Astrocyte (in vitro differentiated cells and primary cell): ENCODE data around the gene CNNM2. TPM values are rescaled to one million over a fixed set of nuclear protein-coding genes. Genes with fewer than 3 reads are reported as not detected.
"Not testable (repeated sequence)": the region's sequence is repeated elsewhere in the genome, so short reads cannot be mapped to it uniquely, and the experiment has no call there.

ENCODE experiments used
- DNase-seq: peaks from one replicate; pipeline ENCODE4 v3.0.0-alpha.2; 2010; ENCODE audit warnings: low read depth
- FAIRE-seq: peaks from 2 replicates; lab custom pipeline; 2011; peaks lifted over from hg19 to GRCh38; lab: Jason Lieb, UNC
- H2AFZ ChIP-seq: 2 replicates; pipeline ENCODE4 v1.6.0; 2012; ENCODE audit warnings: low read depth, low read length, inconsistent platforms
- H3K27ac ChIP-seq: 2 replicates; pipeline ENCODE4 v1.5.1; 2011; ENCODE audit warnings: low read depth, low read length, inconsistent platforms
- H3K27me3 ChIP-seq: 2 replicates; pipeline ENCODE4 v1.6.0; 2011; ENCODE audit warnings: low read length, inconsistent platforms; ENCODE audit not compliant: insufficient read depth
- H3K36me3 ChIP-seq: 2 replicates; pipeline ENCODE4 v1.5.1; 2011; ENCODE audit warnings: low read length, inconsistent platforms; ENCODE audit not compliant: insufficient read depth
- H3K4me1 ChIP-seq: 2 replicates; pipeline ENCODE4 v1.5.1; 2011; ENCODE audit warnings: low read length, inconsistent platforms; ENCODE audit not compliant: insufficient read depth
- H3K4me2 ChIP-seq: 2 replicates; pipeline ENCODE4 v1.6.0; 2012; ENCODE audit warnings: low read length, inconsistent platforms
- H3K4me3 ChIP-seq: 2 replicates; pipeline ENCODE4 v1.5.1; 2011; ENCODE audit warnings: low read depth, mild to moderate bottlenecking, low read length, inconsistent platforms; ENCODE audit not compliant: insufficient read depth
- H3K79me2 ChIP-seq: 2 replicates; pipeline ENCODE4 v1.6.0; 2012; ENCODE audit warnings: mild to moderate bottlenecking, low read length, inconsistent platforms; ENCODE audit not compliant: insufficient read depth
- H3K9ac ChIP-seq: 2 replicates; pipeline ENCODE4 v1.6.0; 2012; ENCODE audit warnings: mild to moderate bottlenecking, low read length, inconsistent platforms
- H3K9me3 ChIP-seq: 2 replicates; pipeline ENCODE4 v1.5.1; 2012; ENCODE audit warnings: low read depth, mild to moderate bottlenecking, low read length, inconsistent platforms; ENCODE audit not compliant: insufficient read depth
- H4K20me1 ChIP-seq: 2 replicates; pipeline ENCODE4 v1.6.0; 2012; ENCODE audit warnings: low read length, inconsistent platforms; ENCODE audit not compliant: insufficient read depth
- H3K27ac Mint-ChIP-seq: one replicate; pipeline ENCODE4 v1.8.0; 2021; ENCODE audit warnings: mild to moderate bottlenecking, mixed read lengths; ENCODE audit not compliant: unreplicated experiment
- H3K27me3 Mint-ChIP-seq: one replicate; pipeline ENCODE4 v1.8.0; 2021; ENCODE audit warnings: low read depth, mixed read lengths; ENCODE audit not compliant: unreplicated experiment
- H3K36me3 Mint-ChIP-seq: one replicate; pipeline ENCODE4 v1.8.0; 2021; ENCODE audit warnings: low read depth, mixed read lengths; ENCODE audit not compliant: unreplicated experiment
- H3K4me1 Mint-ChIP-seq: one replicate; pipeline ENCODE4 v1.8.0; 2021; ENCODE audit warnings: low read depth, mixed read lengths; ENCODE audit not compliant: unreplicated experiment
- H3K4me3 Mint-ChIP-seq: one replicate; pipeline ENCODE4 v1.8.0; 2021; ENCODE audit warnings: mild to moderate bottlenecking, moderate library complexity, mixed read lengths; ENCODE audit not compliant: unreplicated experiment
- H3K9me3 Mint-ChIP-seq: one replicate; pipeline ENCODE4 v1.8.0; 2021; ENCODE audit warnings: mild to moderate bottlenecking, mixed read lengths; ENCODE audit not compliant: unreplicated experiment
- EZH2 ChIP-seq: IDR thresholded peaks from 2 replicates; pipeline ENCODE4 v1.6.1; 2012; ENCODE audit warnings: mild to moderate bottlenecking, low read length, inconsistent platforms; ENCODE audit not compliant: insufficient read depth
- total RNA-seq: library from RNA; stranded (reverse); gene quantifications from 2 replicates; pipeline ENCODE4 v1.2.1, GENCODE V29; 2021
- TF ChIP-seq, protein P1 (sequence below): IDR thresholded peaks from 2 replicates; pipeline ENCODE4 v1.5.1; 2011; ENCODE audit warnings: low read depth, mild to moderate bottlenecking, inconsistent platforms, low read length, moderate library complexity; ENCODE audit not compliant: insufficient read depth

CNNM2 gene
- total RNA-seq, 1 donor from 2014 or later = 9.9 TPM

DNA sequence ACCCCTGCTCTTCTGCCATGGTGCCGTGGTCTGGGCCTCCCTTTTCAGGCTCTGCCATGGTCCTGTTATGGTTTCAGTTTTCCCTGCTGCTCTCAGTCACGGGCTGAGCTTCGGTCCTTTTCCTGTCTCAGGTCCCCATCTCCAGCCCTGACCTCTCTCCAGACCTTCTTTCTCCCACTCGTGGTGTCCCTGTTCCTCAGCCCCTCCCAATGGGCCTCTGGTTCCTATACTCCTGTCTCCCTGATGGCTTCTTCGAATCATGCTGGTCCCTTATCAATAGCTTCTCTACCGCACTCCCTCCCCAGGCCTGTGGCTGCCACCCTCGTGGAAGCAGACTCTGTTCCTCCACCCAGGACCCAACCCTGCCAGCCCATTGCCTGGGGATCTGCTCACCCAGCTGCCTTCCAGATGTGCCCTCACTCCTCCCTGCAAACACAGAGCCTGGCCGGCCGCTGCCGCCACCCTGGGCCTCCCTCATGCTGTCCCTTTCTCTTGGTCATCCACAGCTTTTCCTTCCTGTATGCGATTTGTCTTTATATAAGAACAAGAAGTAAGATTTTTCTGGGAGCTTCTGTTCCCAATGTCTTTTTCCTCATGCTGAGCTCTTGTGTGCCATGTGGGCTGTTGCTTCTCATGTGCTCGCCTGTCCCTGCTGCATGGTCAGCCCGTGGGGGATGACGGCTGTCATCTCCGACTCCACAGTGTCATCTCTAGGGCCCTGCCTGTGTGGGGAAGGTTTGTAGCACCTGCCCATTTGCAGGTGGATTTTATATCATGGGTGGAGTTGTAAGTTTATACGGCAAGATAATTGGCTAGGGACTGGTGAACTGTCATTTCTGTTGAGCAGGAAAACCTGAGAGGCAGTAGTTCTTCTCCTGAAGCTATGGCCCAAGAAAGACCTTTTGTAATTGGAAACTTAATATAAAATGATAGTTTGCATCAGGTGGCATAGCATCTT is 148.3 kb downstream of the CNNM2 start:
- no peak overlapping the region for H3K4me2 ChIP-seq
- no peak overlapping the region for H3K4me3 Mint-ChIP-seq

GRCh38 chr10:103067099-103067477 is 149.0 kb downstream of the CNNM2 start:
- not testable (repeated sequence) for FAIRE-seq, H3K4me1 Mint-ChIP-seq

More for the DNA sequence above, 148.3 kb downstream of the CNNM2 start:
- no peak overlapping the region for H3K9ac ChIP-seq
- Mint-ChIP-seq H3K27me3 (no peaks in the 10 kb centered on the region), H3K36me3 (peaks cover 4% of the 10 kb centered on the region), H3K4me1 (peaks cover 9% of the 10 kb centered on the region), H3K27ac (no peak overlapping the region), H3K9me3 (no peaks in the 10 kb centered on the region)
- no peak overlapping the region for H2AFZ ChIP-seq
- no peak for FAIRE-seq
- no peaks in the 10 kb centered on the region for H3K4me1 ChIP-seq
- no peak overlapping the region for H3K4me3 ChIP-seq
- H3K27me3 ChIP-seq = no peaks in the 10 kb centered on the region
- no peak for DNase-seq
- H4K20me1 ChIP-seq = no peaks in the 10 kb centered on the region
- H3K36me3 ChIP-seq = no peaks in the 10 kb centered on the region
- no peak for TF ChIP-seq EZH2
- TF ChIP-seq, protein P1, sequence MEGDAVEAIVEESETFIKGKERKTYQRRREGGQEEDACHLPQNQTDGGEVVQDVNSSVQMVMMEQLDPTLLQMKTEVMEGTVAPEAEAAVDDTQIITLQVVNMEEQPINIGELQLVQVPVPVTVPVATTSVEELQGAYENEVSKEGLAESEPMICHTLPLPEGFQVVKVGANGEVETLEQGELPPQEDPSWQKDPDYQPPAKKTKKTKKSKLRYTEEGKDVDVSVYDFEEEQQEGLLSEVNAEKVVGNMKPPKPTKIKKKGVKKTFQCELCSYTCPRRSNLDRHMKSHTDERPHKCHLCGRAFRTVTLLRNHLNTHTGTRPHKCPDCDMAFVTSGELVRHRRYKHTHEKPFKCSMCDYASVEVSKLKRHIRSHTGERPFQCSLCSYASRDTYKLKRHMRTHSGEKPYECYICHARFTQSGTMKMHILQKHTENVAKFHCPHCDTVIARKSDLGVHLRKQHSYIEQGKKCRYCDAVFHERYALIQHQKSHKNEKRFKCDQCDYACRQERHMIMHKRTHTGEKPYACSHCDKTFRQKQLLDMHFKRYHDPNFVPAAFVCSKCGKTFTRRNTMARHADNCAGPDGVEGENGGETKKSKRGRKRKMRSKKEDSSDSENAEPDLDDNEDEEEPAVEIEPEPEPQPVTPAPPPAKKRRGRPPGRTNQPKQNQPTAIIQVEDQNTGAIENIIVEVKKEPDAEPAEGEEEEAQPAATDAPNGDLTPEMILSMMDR = no peak
- no peaks in the 10 kb centered on the region for H3K9me3 ChIP-seq
- no peak overlapping the region for H3K27ac ChIP-seq
- H3K79me2 ChIP-seq = no peaks in the 10 kb centered on the region

GRCh38 chr10:103067484-103067883 is 149.4 kb downstream of the CNNM2 start:
- no peaks in the 10 kb centered on the region for H4K20me1 ChIP-seq
- no peak overlapping the region for H3K4me3 Mint-ChIP-seq
- H3K9me3 Mint-ChIP-seq = no peaks in the 10 kb centered on the region
- H3K36me3 Mint-ChIP-seq = peaks cover 4% of the 10 kb centered on the region
- no peak overlapping the region for H3K4me2 ChIP-seq
- H3K4me1 ChIP-seq = no peaks in the 10 kb centered on the region
- H2AFZ ChIP-seq = no peak overlapping the region
- H3K27ac Mint-ChIP-seq = no peak overlapping the region
- FAIRE-seq (no peak), DNase-seq (no peak)
- no peaks in the 10 kb centered on the region for H3K27me3 Mint-ChIP-seq
- peaks cover 9% of the 10 kb centered on the region for H3K4me1 Mint-ChIP-seq
- no peaks in the 10 kb centered on the region for H3K79me2 ChIP-seq
- H3K27ac ChIP-seq = no peak overlapping the region
- no peak for TF ChIP-seq EZH2
- TF ChIP-seq, protein P1 = no peak
- H3K27me3 ChIP-seq = no peaks in the 10 kb centered on the region
- H3K36me3 ChIP-seq = no peaks in the 10 kb centered on the region
- H3K4me3 ChIP-seq = no peak overlapping the region
- H3K9ac ChIP-seq = no peak overlapping the region
- H3K9me3 ChIP-seq = no peaks in the 10 kb centered on the region

More at GRCh38 chr10:103067099-103067477, 149.0 kb downstream of the CNNM2 start:
- H3K27me3 ChIP-seq, DNase-seq, H3K36me3 ChIP-seq, H4K20me1 ChIP-seq, H3K4me3 Mint-ChIP-seq, H2AFZ ChIP-seq, H3K9me3 Mint-ChIP-seq, H3K9ac ChIP-seq, H3K4me2 ChIP-seq, H3K79me2 ChIP-seq, H3K36me3 Mint-ChIP-seq, H3K4me1 ChIP-seq, H3K27ac Mint-ChIP-seq, H3K4me3 ChIP-seq, H3K27ac ChIP-seq, H3K27me3 Mint-ChIP-seq, H3K9me3 ChIP-seq: not testable (repeated sequence)
